SK-N-MC (cell line): ENCODE data around the gene PIK3R5.

Experiments used
- EZH2 ChIP-seq: fragments of 200-600 bp; sonication (generic); IDR thresholded peaks from one replicate; pipeline ENCODE4 v1.6.1; 2017; ENCODE audit warnings: antibody characterized with exemption
- FOXP2 ChIP-seq: optimal IDR thresholded peaks from 2 replicates; pipeline ENCODE3; 2011; ENCODE audit warnings: mild to moderate bottlenecking, moderate library complexity; ENCODE audit not compliant: insufficient read depth; ENCODE audit errors: extremely low read length, control extremely low read depth
- POLR2AphosphoS5 ChIP-seq: IDR thresholded peaks from 2 replicates; pipeline ENCODE4 v1.6.1; 2012; ENCODE audit warnings: mild to moderate bottlenecking, low read depth, low read length, borderline replicate concordance

DNA sequence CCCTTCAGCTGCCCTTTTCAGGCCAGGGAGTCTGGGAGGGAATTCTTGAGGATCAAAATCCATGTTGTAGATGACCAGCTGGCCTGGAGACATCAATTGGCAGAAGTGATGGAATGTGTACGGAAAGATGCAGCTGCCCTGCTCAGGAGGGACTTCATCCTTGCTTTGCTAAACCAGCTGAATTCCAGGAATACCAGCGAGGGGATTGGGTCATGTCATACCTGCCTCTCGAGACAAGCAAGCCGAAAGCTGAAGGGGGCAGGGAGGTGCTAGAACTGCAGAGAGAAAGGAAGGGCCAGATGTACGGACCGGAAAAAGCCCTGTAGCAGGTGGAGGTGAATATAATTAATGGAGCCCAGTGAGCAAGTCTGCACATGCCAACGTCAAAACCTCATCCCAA lies 30.2 kb upstream of the PIK3R5 start:
- TF ChIP-seq EZH2 (no peak), POLR2AphosphoS5 (no peak), FOXP2 (no peak)
